PFSK-1 (cell line): Measurements from ENCODE around the gene DND1.

Experiments used
- FOXP2 ChIP-seq: optimal IDR thresholded peaks from 2 replicates; pipeline ENCODE3; 2011; ENCODE audit warnings: borderline replicate concordance, control low read depth, inconsistent platforms; ENCODE audit not compliant: insufficient read depth; ENCODE audit errors: extremely low read length, extremely low read depth
- POLR2AphosphoS5 ChIP-seq: IDR thresholded peaks from 2 replicates; pipeline ENCODE4 v1.6.1; 2012; ENCODE audit warnings: low read depth, mild to moderate bottlenecking, control low read depth, low read length, moderate library complexity
- SIN3A ChIP-seq: IDR thresholded peaks from 2 replicates; pipeline ENCODE4 v1.6.1; 2012; ENCODE audit warnings: mild to moderate bottlenecking, low read length, moderate library complexity, borderline replicate concordance; ENCODE audit not compliant: insufficient read depth
- TAF1 ChIP-seq: IDR thresholded peaks from 2 replicates; pipeline ENCODE4 v1.6.1; 2012; ENCODE audit warnings: low read length, control low read depth, borderline replicate concordance; ENCODE audit not compliant: insufficient read depth
- TF ChIP-seq, protein P1 (sequence below), 2 experiments: IDR thresholded peaks; 2 replicates each; pipeline versions ENCODE4 v1.6.1 to v1.8.0; 2011 to 2012; ENCODE audit warnings: low read depth in 2 of 2, low read length in 2 of 2, control low read depth in 1 of 2, inconsistent platforms in 1 of 2, mild to moderate bottlenecking in 1 of 2, moderate library complexity in 1 of 2; ENCODE audit not compliant: insufficient read depth in 1 of 2

Gene DND1

DNA sequence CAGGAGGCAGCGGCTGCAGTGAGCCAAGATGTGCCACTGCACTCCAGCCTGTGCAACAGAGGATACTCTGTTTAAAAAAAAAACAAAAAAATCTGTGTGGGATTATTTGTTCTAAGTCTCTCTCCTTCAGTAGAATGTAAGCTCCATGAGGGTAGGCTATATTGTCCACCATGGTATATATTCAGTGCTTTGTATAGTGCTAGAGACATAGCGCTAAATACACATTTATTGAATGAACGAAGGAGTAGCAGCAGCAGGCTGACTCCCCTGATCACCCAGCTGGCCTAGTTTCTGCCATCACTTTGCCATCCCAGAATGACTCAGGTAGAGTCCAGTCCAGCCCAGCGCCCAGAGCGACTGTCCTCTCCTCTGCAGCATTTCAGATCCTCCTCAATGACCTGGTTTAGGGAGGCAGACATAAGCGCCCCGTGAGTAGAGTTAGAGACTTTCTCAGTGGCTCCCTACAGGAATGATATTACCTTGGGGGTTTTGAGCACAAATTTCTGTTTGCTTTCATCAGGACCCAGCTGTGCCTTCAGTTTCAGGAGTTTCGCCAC lies 17.1 kb upstream of the DND1 start:
- no peak for TF ChIP-seq TAF1
- TF ChIP-seq, protein P1, sequence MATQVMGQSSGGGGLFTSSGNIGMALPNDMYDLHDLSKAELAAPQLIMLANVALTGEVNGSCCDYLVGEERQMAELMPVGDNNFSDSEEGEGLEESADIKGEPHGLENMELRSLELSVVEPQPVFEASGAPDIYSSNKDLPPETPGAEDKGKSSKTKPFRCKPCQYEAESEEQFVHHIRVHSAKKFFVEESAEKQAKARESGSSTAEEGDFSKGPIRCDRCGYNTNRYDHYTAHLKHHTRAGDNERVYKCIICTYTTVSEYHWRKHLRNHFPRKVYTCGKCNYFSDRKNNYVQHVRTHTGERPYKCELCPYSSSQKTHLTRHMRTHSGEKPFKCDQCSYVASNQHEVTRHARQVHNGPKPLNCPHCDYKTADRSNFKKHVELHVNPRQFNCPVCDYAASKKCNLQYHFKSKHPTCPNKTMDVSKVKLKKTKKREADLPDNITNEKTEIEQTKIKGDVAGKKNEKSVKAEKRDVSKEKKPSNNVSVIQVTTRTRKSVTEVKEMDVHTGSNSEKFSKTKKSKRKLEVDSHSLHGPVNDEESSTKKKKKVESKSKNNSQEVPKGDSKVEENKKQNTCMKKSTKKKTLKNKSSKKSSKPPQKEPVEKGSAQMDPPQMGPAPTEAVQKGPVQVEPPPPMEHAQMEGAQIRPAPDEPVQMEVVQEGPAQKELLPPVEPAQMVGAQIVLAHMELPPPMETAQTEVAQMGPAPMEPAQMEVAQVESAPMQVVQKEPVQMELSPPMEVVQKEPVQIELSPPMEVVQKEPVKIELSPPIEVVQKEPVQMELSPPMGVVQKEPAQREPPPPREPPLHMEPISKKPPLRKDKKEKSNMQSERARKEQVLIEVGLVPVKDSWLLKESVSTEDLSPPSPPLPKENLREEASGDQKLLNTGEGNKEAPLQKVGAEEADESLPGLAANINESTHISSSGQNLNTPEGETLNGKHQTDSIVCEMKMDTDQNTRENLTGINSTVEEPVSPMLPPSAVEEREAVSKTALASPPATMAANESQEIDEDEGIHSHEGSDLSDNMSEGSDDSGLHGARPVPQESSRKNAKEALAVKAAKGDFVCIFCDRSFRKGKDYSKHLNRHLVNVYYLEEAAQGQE (IDR thresholded peaks at IDR 0.05; ENCODE audit: insufficient read depth in 1 of 2, low read depth in 2 of 2, low read length in 2 of 2), result no peak
- TF ChIP-seq POLR2AphosphoS5, result no peak
- TF ChIP-seq FOXP2, result no peak
- no peak for TF ChIP-seq SIN3A

- TF ChIP-seq, protein P1 (IDR thresholded peaks at IDR 0.05; ENCODE audit: insufficient read depth in 1 of 2, low read depth in 2 of 2, low read length in 2 of 2), result no peak
- TF ChIP-seq FOXP2, result no peak
- no peak for TF ChIP-seq SIN3A
- TF ChIP-seq POLR2AphosphoS5, result no peak
- no peak for TF ChIP-seq TAF1
These were observed 5.6 kb upstream of the DND1 start for GRCh38 chr5:140678993-140679392.

GRCh38 chr5:140677947-140678346 lies 4.6 kb upstream of the DND1 start:
- TF ChIP-seq FOXP2, result no peak

GRCh38 chr5:140674629-140675028 lies 1.3 kb upstream of the DND1 start:
- TF ChIP-seq, protein P1 (IDR thresholded peaks at IDR 0.05; ENCODE audit: insufficient read depth in 1 of 2, low read depth in 2 of 2, low read length in 2 of 2), result no peak
- no peak for TF ChIP-seq FOXP2
- no peak for TF ChIP-seq POLR2AphosphoS5
- TF ChIP-seq SIN3A, result no peak
- no peak for TF ChIP-seq TAF1

DNA sequence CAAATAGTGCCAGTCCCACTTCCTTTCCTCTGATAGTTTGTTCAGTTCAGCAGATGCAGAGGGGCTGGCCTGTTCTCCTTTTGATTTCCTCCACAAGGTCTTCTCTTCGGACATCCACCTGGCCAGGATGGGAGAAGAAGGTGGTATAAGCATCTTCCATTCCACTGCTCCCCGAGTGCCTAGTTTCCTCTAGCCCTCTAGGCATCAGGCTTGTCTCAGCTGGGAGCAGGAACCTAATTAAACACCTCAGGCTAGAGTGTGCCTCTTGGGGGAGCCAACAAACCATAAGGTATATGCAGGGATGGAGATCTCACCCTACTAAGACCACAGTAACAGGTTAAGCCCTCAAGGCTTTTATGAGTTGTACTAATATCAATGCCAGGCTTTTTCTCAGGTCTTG lies 835 bp upstream of the DND1 start:
- TF ChIP-seq POLR2AphosphoS5, result no peak
- no peak for TF ChIP-seq SIN3A
- TF ChIP-seq FOXP2, result no peak
- TF ChIP-seq, protein P1 (IDR thresholded peaks at IDR 0.05; ENCODE audit: insufficient read depth in 1 of 2, low read depth in 2 of 2, low read length in 2 of 2), result no peak
- no peak for TF ChIP-seq TAF1
